T47D (cell line): Measurements from ENCODE around the gene ADM.

ENCODE experiments used
- DNase-seq, 2 experiments: peaks; one replicate each; pipeline versions ENCODE4 v3.0.0 to v3.0.0-alpha.2; 2011 to 2012; ENCODE audit warnings: low read depth in 1 of 2, low spot score in 1 of 2
- JUND ChIP-seq: IDR thresholded peaks from 2 replicates; pipeline ENCODE4 v1.6.1; 2012; ENCODE audit warnings: low read depth
- in situ Hi-C: cut with HindIII; loops from 2 replicates; pipeline ENCODE4 v1.10.0; 2016; ENCODE audit warnings: low sequenced_read_pairs, low pct_unique_long_range_greater_than_20kb

ADM gene

GRCh38 chr11:10282117-10282516 is 22.8 kb upstream of the ADM start:
- TF ChIP-seq JUND = no peak
- no peak for DNase-seq
- in situ Hi-C loops = no loop called here

GRCh38 chr11:10283991-10284390 is 20.9 kb upstream of the ADM start:
- no peak for DNase-seq
- in situ Hi-C loops = no loop called here
- no peak for TF ChIP-seq JUND

GRCh38 chr11:10285148-10285802 is 19.6 kb upstream of the ADM start:
- DNase-seq = peak in 1 of 2 experiments; percentile 51
- TF ChIP-seq JUND = no peak
- in situ Hi-C loops = no loop called here

GRCh38 chr11:10287140-10287539 is 17.7 kb upstream of the ADM start:
- DNase-seq = no peak
- in situ Hi-C loops = no loop called here
- no peak for TF ChIP-seq JUND

GRCh38 chr11:10287766-10288715 is 16.8 kb upstream of the ADM start:
- in situ Hi-C loops = no loop called here
- no peak for TF ChIP-seq JUND
- no peak for DNase-seq

GRCh38 chr11:10288881-10289764 is 15.8 kb upstream of the ADM start:
- TF ChIP-seq JUND = no peak
- in situ Hi-C loops = no loop called here
- DNase-seq = no peak

- DNase-seq = no peak
- in situ Hi-C loops = no loop called here
Observed at GRCh38 chr11:10289765-10290380, 15.0 kb upstream of the ADM start.

GRCh38 chr11:10291801-10292638 is 12.9 kb upstream of the ADM start:
- TF ChIP-seq JUND = no peak
- DNase-seq = no peak
- in situ Hi-C loops = no loop called here

More at GRCh38 chr11:10289765-10290380, 15.0 kb upstream of the ADM start:
- no peak for TF ChIP-seq JUND

- DNase-seq = peak; percentile 55 to 73
Observed at GRCh38 chr11:10293423-10294289, 11.2 kb upstream of the ADM start, which contains the start of gene SBF2. Gene SBF2 (minus strand): TSS chr11:10294219. CDS start chr11:10294069, 150 bp downstream.

GRCh38 chr11:10294290-10294953 is 10.5 kb upstream of the ADM start:
- peak; percentile 22 to 52 for DNase-seq
- TF ChIP-seq JUND = no peak
- in situ Hi-C loops = no loop called here

More at GRCh38 chr11:10293423-10294289, 11.2 kb upstream of the ADM start, which contains the start of gene SBF2:
- TF ChIP-seq JUND = no peak
- in situ Hi-C loops = no loop called here
